GM12878 (cell line): ENCODE measurements around the gene B3GAT1. TPM values are rescaled to one million over a fixed set of nuclear protein-coding genes. Genes with fewer than 3 reads are reported as not detected.

Source experiments
- ATAC-seq: fragments of 200-7000 bp; cut with Tn5 transposase; 3 replicates; pipeline ENCODE4 v1.9.1; 2020; ENCODE audit warnings: mild to moderate bottlenecking, moderate library complexity
- BruUV-seq: library from RNA; stranded (reverse); fragments of 400-500 nt; replicated peaks from 2 replicates; lab custom pipeline; 2021; lab: Mats Ljungman, UMichigan
- CTCF ChIA-PET: fragments of 300-600 bp; sonication (Branson Sonifier 250); formaldehyde crosslinking; extraction: SDS; loops from one replicate; lab custom pipeline; 2021; ENCODE audit warnings: inconsistent platforms; lab: Yijun Ruan, JAX
- POLR2A ChIA-PET: fragments of 350-600 bp; formaldehyde crosslinking; extraction: SDS; loops from one replicate; lab custom pipeline; 2021; ENCODE audit warnings: inconsistent platforms; lab: Charles Lee
- RAD21 ChIA-PET: fragments of 300-600 bp; sonication (Branson Sonifier 250); formaldehyde crosslinking; loops from one replicate; lab custom pipeline; 2023; ENCODE audit warnings: antibody characterized with exemption; ENCODE audit not compliant: unreplicated experiment; lab: Charles Lee
- SMC1A ChIA-PET: fragments of 300-600 bp; sonication (Branson Sonifier 250); formaldehyde crosslinking; loops from one replicate; lab custom pipeline; 2023; ENCODE audit not compliant: unreplicated experiment, uncharacterized antibody; lab: Charles Lee
- DNase-seq: peaks from one replicate; pipeline ENCODE4 v3.0.0-alpha.2; 2011; ENCODE audit warnings: low read depth, low spot score
- FAIRE-seq: peaks from 3 replicates; lab custom pipeline; 2011; peaks lifted over from hg19 to GRCh38; lab: Jason Lieb, UNC
- H2AFZ ChIP-seq: 2 replicates; pipeline ENCODE4 v1.6.0; 2011; ENCODE audit warnings: low read depth, low read length, control low read depth; ENCODE audit not compliant: control insufficient read depth
- H3K27ac ChIP-seq: 2 replicates; pipeline ENCODE4 v1.5.1; 2011; ENCODE audit warnings: control low read depth; ENCODE audit not compliant: control insufficient read depth, insufficient read depth
- H3K27me3 ChIP-seq, 2 experiments: replicated peaks in 1 of 2; 2 replicates each; pipeline versions ENCODE4 v1.6.0 to v1.6.1; 2011; ENCODE audit warnings: low read length in 1 of 2; ENCODE audit not compliant: control insufficient read depth in 2 of 2, insufficient read depth in 2 of 2
- H3K36me3 ChIP-seq, 2 experiments: 2 replicates each; pipeline ENCODE4 v1.5.1; 2011; ENCODE audit warnings: low read length in 1 of 2; ENCODE audit not compliant: control insufficient read depth in 2 of 2, insufficient read depth in 2 of 2
- H3K4me1 ChIP-seq: 2 replicates; pipeline ENCODE4 v1.6.1; 2011; ENCODE audit warnings: mild to moderate bottlenecking, low read length, moderate library complexity, mixed read lengths; ENCODE audit not compliant: control insufficient read depth, insufficient read depth
- H3K4me2 ChIP-seq: 2 replicates; pipeline ENCODE4 v1.6.0; 2011; ENCODE audit warnings: control low read depth; ENCODE audit not compliant: control insufficient read depth, insufficient read depth
- H3K4me3 ChIP-seq: fragments of 200-600 bp; sonication (generic); 2 replicates; pipeline ENCODE4 v1.5.1; 2016
- H3K79me2 ChIP-seq: 2 replicates; pipeline ENCODE4 v1.6.0; 2011; ENCODE audit warnings: low read length; ENCODE audit not compliant: control insufficient read depth, insufficient read depth
- H3K9ac ChIP-seq: 2 replicates; pipeline ENCODE4 v1.8.0; 2011; ENCODE audit warnings: low read length, control low read depth, mixed read lengths; ENCODE audit not compliant: control insufficient read depth, insufficient read depth
- H3K9me3 ChIP-seq: replicated peaks from 3 replicates; pipeline ENCODE4 v1.5.1; 2011; ENCODE audit warnings: mild to moderate bottlenecking, low read length; ENCODE audit not compliant: control insufficient read depth, insufficient read depth
- H4K20me1 ChIP-seq: 2 replicates; pipeline ENCODE4 v1.6.0; 2011; ENCODE audit not compliant: control insufficient read depth, insufficient read depth
- BCL11A ChIP-seq: IDR thresholded peaks from 2 replicates; pipeline ENCODE4 v1.6.1; 2011; ENCODE audit warnings: low read depth, low read length
- SMARCA5 ChIP-seq: fragments of 450-650 bp; IDR thresholded peaks from 2 replicates; pipeline ENCODE4 v1.6.1; 2017; ENCODE audit warnings: mild to moderate bottlenecking
- SREBF1 ChIP-seq: IDR thresholded peaks from 2 replicates; pipeline ENCODE4 v1.6.1; 2012; ENCODE audit warnings: mild to moderate bottlenecking, low read length
- STAT3 ChIP-seq: IDR thresholded peaks from 2 replicates; pipeline ENCODE4 v1.6.1; 2011; ENCODE audit warnings: low read depth, low read length, improper control_type of control experiment
- WGBS: methylation state at CpG from one replicate; pipeline ENCODE4 v1.1.6; 2016; ENCODE audit warnings: low lambda C conversion rate; ENCODE audit not compliant: insufficient replicate concordance, insufficient coverage; ENCODE audit errors: missing lambda C conversion rate; 5-methylcytosine and 5-hydroxymethylcytosine counted together
- in situ Hi-C: fragments of 300-500 bp; cut with MboI; formaldehyde crosslinking; loops from 9 replicates; pipeline ENCODE4 v1.14.3; 2018; ENCODE audit warnings: mixed read lengths
- intact Hi-C: fragments of 100-400 bp; cut with micrococcal nuclease; formaldehyde crosslinking; loops from one replicate; pipeline ENCODE4 v1.14.2; 2022; ENCODE audit not compliant: unreplicated experiment
- polyA plus RNA-seq, 11 experiments: library from polyadenylated mRNA; depleted of rRNA in 4 of 11; unstranded in 6 of 11; stranded (reverse) in 5 of 11; fragments of >200 nt; fragmentation: Nextera tagmentation in 4 of 11; fragmentation: Illumina TruSeq in 1 of 11; extraction: Ambion mirVana in 4 of 11; extraction: Trizol in 1 of 11; gene quantifications; 1 replicate in 1 of 11; 2 replicates in 10 of 11; pipeline versions ENCODE4 v1.2.1 to v1.2.3, GENCODE V29; 2011 to 2016; ENCODE audit warnings: inconsistent platforms in 2 of 11, missing spikeins in 2 of 11, low read depth in 1 of 11
- total RNA-seq, 4 experiments: library from RNA; depleted of rRNA in 3 of 4; stranded (reverse); fragments of >200 nt in 3 of 4; fragmentation: Illumina TruSeq in 1 of 4; extraction: Trizol in 1 of 4; gene quantifications; 2 replicates each; pipeline versions ENCODE4 v1.2.1 to v1.2.3, GENCODE V29; 2013 to 2021
- TF ChIP-seq, protein P1 (sequence below): IDR thresholded peaks from 2 replicates; pipeline ENCODE4 v1.6.1; 2012; ENCODE audit warnings: low read length, inconsistent platforms

B3GAT1 gene
- total and polyA plus RNA-seq, 10 of the 15 experiments (the other 5 are each of a cell fraction or from before 2014, with no cell fraction given): 0.05 TPM; not detected in 9

DNA sequence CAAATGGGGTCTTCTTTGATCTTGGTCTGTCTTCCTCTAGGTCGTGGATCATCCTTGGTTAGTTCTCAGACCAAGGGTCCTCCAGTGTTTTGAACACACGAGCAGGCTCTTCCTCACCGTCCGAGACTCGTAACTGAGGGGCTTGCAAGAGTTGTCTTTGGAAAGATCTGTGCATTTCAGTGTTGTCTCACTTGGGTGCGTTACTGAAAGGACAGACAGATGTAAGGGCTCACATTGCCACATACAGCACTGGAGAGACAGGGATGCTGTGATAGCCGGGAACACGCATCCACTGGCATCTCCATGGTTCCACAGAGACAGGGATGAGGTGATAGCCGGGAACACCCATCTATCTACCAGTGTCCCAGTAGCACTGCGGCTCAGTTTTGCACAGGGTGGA is 64.6 kb downstream of the B3GAT1 start:
- ChIA-PET POLR2A (no interaction called here), RAD21 (no interaction called here), SMC1A (no interaction called here), CTCF (no interaction called here)
- FAIRE-seq (no peak), ATAC-seq (no peak), DNase-seq (no peak)
- no peaks in the 10 kb centered on the region for H3K9me3 ChIP-seq
- BruUV-seq: no TSS peak
- H3K36me3 ChIP-seq: no peaks in the 10 kb centered on the region
- peaks cover 16% of the 10 kb centered on the region for H3K4me1 ChIP-seq
- no peak overlapping the region for H3K4me3 ChIP-seq
- H3K9ac ChIP-seq: no peak overlapping the region
- no peak overlapping the region for H3K27ac ChIP-seq
- intact Hi-C loops (no loop called here), in situ Hi-C loops (no loop called here)
- 73% methylated on average over 10 of the region's 10 CpGs for WGBS
- H3K79me2 ChIP-seq: no peaks in the 10 kb centered on the region
- no peak overlapping the region for H3K4me2 ChIP-seq
- no peaks in the 10 kb centered on the region; a peak in 2 of 4 replicates for H3K27me3 ChIP-seq
- TF ChIP-seq, protein P1, sequence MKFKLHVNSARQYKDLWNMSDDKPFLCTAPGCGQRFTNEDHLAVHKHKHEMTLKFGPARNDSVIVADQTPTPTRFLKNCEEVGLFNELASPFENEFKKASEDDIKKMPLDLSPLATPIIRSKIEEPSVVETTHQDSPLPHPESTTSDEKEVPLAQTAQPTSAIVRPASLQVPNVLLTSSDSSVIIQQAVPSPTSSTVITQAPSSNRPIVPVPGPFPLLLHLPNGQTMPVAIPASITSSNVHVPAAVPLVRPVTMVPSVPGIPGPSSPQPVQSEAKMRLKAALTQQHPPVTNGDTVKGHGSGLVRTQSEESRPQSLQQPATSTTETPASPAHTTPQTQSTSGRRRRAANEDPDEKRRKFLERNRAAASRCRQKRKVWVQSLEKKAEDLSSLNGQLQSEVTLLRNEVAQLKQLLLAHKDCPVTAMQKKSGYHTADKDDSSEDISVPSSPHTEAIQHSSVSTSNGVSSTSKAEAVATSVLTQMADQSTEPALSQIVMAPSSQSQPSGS: no peak
- no peak overlapping the region for H2AFZ ChIP-seq
- no peaks in the 10 kb centered on the region; the same call in 1 of the 2 replicates for H4K20me1 ChIP-seq

DNA sequence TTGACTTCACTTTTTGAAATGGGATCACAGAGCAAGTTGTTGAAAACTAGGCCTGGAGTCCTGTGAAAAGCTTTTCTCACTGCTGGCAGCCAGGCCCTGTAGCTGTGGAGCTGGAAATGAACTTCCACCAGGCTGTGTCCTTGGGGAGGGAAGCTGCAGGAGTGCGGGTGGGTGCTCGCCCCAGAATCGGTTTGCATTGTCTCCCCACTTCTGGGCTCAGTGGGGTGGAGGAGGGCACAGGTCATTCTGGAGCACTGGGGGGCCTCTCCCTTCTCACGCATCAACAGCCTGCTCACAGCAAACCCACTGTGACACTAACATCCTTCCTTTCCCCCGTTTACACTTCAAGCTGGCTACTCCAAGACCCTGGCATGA is 65.1 kb downstream of the B3GAT1 start:
- no TSS peak for BruUV-seq
- no peak for FAIRE-seq
- Histone ChIP-seq H3K9ac (no peak overlapping the region), H3K79me2 (no peaks in the 10 kb centered on the region), H2AFZ (no peak overlapping the region), H3K4me2 (no peak overlapping the region), H3K36me3 (no peaks in the 10 kb centered on the region), H4K20me1 (no peaks in the 10 kb centered on the region; the same call in 1 of the 2 replicates), H3K4me3 (no peak overlapping the region), H3K27me3 (no peaks in the 10 kb centered on the region; a peak in 2 of 4 replicates), H3K27ac (no peak overlapping the region), H3K4me1 (peaks cover 16% of the 10 kb centered on the region), H3K9me3 (no peaks in the 10 kb centered on the region)
- 69% methylated on average over 5 of the region's 5 CpGs for WGBS
- ChIA-PET CTCF (no interaction called here), RAD21 (no interaction called here), SMC1A (no interaction called here), POLR2A (interaction anchor here (0.5 kb wide), 1 partner anchor 23 kb away, joined by 3 read pairs; no protein-coding TSS in a partner anchor)
- in situ Hi-C loops: no loop called here
- no peak for TF ChIP-seq BCL11A
- no peak for TF ChIP-seq SREBF1
- no peak for TF ChIP-seq SMARCA5
- TF ChIP-seq STAT3: no peak
- intact Hi-C loops: no loop called here
- DNase-seq: no peak
- no peak for ATAC-seq
